K562 (cell line): Measurements from ENCODE around the gene SLC39A11. TPM values are rescaled to one million over a fixed set of nuclear protein-coding genes. Genes with fewer than 3 reads are reported as not detected.

Experiments
- ATAC-seq: fragments of 200-7000 bp; cut with Tn5 transposase; 3 replicates; pipeline ENCODE4 v1.9.1; 2020; ENCODE audit warnings: moderate library complexity
- BruUV-seq: library from RNA; stranded (reverse); fragments of 400-500 nt; replicated peaks from 2 replicates; lab custom pipeline; 2021; lab: Mats Ljungman, UMichigan
- CTCF ChIA-PET: fragments of 300-600 bp; formaldehyde crosslinking; extraction: SDS; loops from one replicate; lab custom pipeline; 2021; ENCODE audit warnings: low intra/inter-chr PET ratio; lab: Yijun Ruan, JAX
- POLR2A ChIA-PET: fragments of 300-600, 350-650 bp; sonication (Branson Sonifier 250); formaldehyde crosslinking; extraction: SDS; loops from one replicate; lab custom pipeline; 2021; ENCODE audit warnings: antibody characterized with exemption, inconsistent platforms; lab: Yijun Ruan, JAX
- DNase-seq, 4 experiments: peaks; one replicate each; pipeline versions ENCODE4 v3.0.0 to v3.0.0-alpha.2; 2011 to 2018; ENCODE audit warnings: low spot score in 3 of 4, mixed read lengths in 3 of 4; ENCODE audit errors: extremely low read depth in 1 of 4
- FAIRE-seq: peaks from 2 replicates; lab custom pipeline; 2011; peaks lifted over from hg19 to GRCh38; lab: Jason Lieb, UNC
- H2AFZ ChIP-seq: 2 replicates; pipeline ENCODE4 v1.6.0; 2011; ENCODE audit warnings: low read depth, low read length, control low read depth, inconsistent platforms
- H3K27ac ChIP-seq: fragments of 200-600 bp; 3 replicates; pipeline ENCODE4 v1.8.0; 2011; ENCODE audit warnings: low read depth, mild to moderate bottlenecking, control low read depth, inconsistent platforms, low read length, moderate library complexity, mixed read lengths; ENCODE audit errors: extremely low read depth
- H3K27me3 ChIP-seq, 2 experiments: fragments of 300-600 bp in 1 of 2; 2 replicates in 1 of 2; 3 replicates in 1 of 2; pipeline versions ENCODE4 v1.6.0 to v1.8.0; 2011; ENCODE audit warnings: inconsistent platforms in 2 of 2, low read length in 2 of 2, mild to moderate bottlenecking in 1 of 2, mixed read lengths in 1 of 2, moderate library complexity in 1 of 2; ENCODE audit not compliant: control insufficient read depth in 2 of 2, insufficient read depth in 2 of 2
- H3K36me3 ChIP-seq: fragments of 300-600 bp; 3 replicates; pipeline ENCODE4 v1.8.0; 2011; ENCODE audit warnings: mild to moderate bottlenecking, low read length, inconsistent platforms; ENCODE audit not compliant: control insufficient read depth, insufficient read depth
- H3K4me1 ChIP-seq, 2 experiments: fragments of 200-600 bp in 1 of 2; replicated peaks in 1 of 2; 2 replicates in 1 of 2; 3 replicates in 1 of 2; pipeline versions ENCODE4 v1.5.1 to v1.8.0; 2011; ENCODE audit warnings: inconsistent platforms in 2 of 2, low read length in 2 of 2, mild to moderate bottlenecking in 1 of 2, mixed read lengths in 1 of 2, moderate library complexity in 1 of 2; ENCODE audit not compliant: control insufficient read depth in 2 of 2, insufficient read depth in 2 of 2
- H3K4me2 ChIP-seq: 2 replicates; pipeline ENCODE4 v1.6.1; 2011; ENCODE audit warnings: low read length, control low read depth, inconsistent platforms, mixed read lengths; ENCODE audit not compliant: insufficient read depth
- H3K4me3 ChIP-seq: fragments of 200-600 bp; sonication (generic), shearing (Covaris generic); 2 replicates; pipeline ENCODE4 v1.5.1; 2016; ENCODE audit warnings: control low read depth, inconsistent platforms
- H3K79me2 ChIP-seq: fragments of 200-600 bp; 3 replicates; pipeline ENCODE4 v1.8.0; 2011; ENCODE audit warnings: low read length, inconsistent platforms; ENCODE audit not compliant: control insufficient read depth, insufficient read depth
- H3K9ac ChIP-seq, 2 experiments: 2 replicates each; pipeline versions ENCODE4 v1.6.0 to v1.6.1; 2011; ENCODE audit warnings: low read depth in 2 of 2, low read length in 2 of 2, control low read depth in 1 of 2, inconsistent platforms in 1 of 2, mild to moderate bottlenecking in 1 of 2, mixed read lengths in 1 of 2; ENCODE audit not compliant: insufficient read depth in 1 of 2
- H3K9me1 ChIP-seq: one replicate; pipeline ENCODE4 v1.6.0; 2011; ENCODE audit warnings: inconsistent platforms, mild to moderate bottlenecking, low read length, moderate library complexity; ENCODE audit not compliant: control insufficient read depth, insufficient read depth
- H3K9me3 ChIP-seq: replicated peaks from 2 replicates; pipeline ENCODE4 v1.5.1; 2011; ENCODE audit warnings: low read depth, low read length, inconsistent platforms; ENCODE audit not compliant: control insufficient read depth, insufficient read depth
- H4K20me1 ChIP-seq: replicated peaks from 2 replicates; pipeline ENCODE4 v1.6.1; 2011; ENCODE audit warnings: low read length, inconsistent platforms, mixed read lengths; ENCODE audit not compliant: control insufficient read depth, insufficient read depth
- ARNT ChIP-seq, 2 experiments: fragments of 450-650 bp; IDR thresholded peaks; 2 replicates each; pipeline ENCODE4 v1.6.1; 2016; ENCODE audit warnings: mild to moderate bottlenecking in 1 of 2
- CBFA2T2 ChIP-seq: fragments of 450-650 bp; conservative IDR thresholded peaks from 2 replicates; pipeline ENCODE4 v1.6.1; 2017; ENCODE audit warnings: mild to moderate bottlenecking
- CHD1 ChIP-seq: fragments of 200-600 bp; sonication (generic); IDR thresholded peaks from one replicate; pipeline ENCODE4 v1.6.1; 2012; ENCODE audit warnings: mild to moderate bottlenecking, moderate library complexity, low read length, inconsistent platforms
- ELF2 ChIP-seq: fragments of 250-450 bp; sonication (Bioruptor Pico); IDR thresholded peaks from 2 replicates; pipeline ENCODE4 v1.5.0; 2021; ENCODE audit warnings: mild to moderate bottlenecking
- FOXJ2 ChIP-seq: fragments of 200-800 bp; sonication (Bioruptor generic); IDR thresholded peaks from 2 replicates; pipeline ENCODE4 v1.6.1; 2016; ENCODE audit warnings: missing genetic modification characterization, missing compliant biosample characterization
- GTF2E2 ChIP-seq: fragments of 200-800 bp; sonication (Bioruptor generic); IDR thresholded peaks from 2 replicates; pipeline ENCODE4 v1.6.1; 2016; ENCODE audit warnings: missing genetic modification characterization, missing compliant biosample characterization
- HMGN3 ChIP-seq: IDR thresholded peaks from 2 replicates; pipeline ENCODE4 v1.6.1; 2011; ENCODE audit warnings: borderline replicate concordance, low read depth, mild to moderate bottlenecking, mixed read lengths, low read length; ENCODE audit not compliant: insufficient read length; ENCODE audit errors: extremely low read depth
- ZBTB17 ChIP-seq: fragments of 450-650 bp; formaldehyde crosslinking; IDR thresholded peaks from 2 replicates; pipeline ENCODE4 v1.4.0; 2020; ENCODE audit warnings: mild to moderate bottlenecking
- ZNF384 ChIP-seq: IDR thresholded peaks from 2 replicates; pipeline ENCODE4 v1.6.1; 2012; ENCODE audit warnings: low read depth, low read length, improper control_type of control experiment
- WGBS: fragments of 100-300 bp; shearing (Covaris generic); methylation state at CpG from one replicate; pipeline ENCODE4 v1.1.6; 2016; ENCODE audit warnings: low coverage, mixed read lengths; ENCODE audit not compliant: insufficient coverage; ENCODE audit errors: missing lambda C conversion rate; 5-methylcytosine and 5-hydroxymethylcytosine counted together
- in situ Hi-C: fragments of 300-500 bp; cut with MboI; formaldehyde crosslinking; loops from 4 replicates; pipeline ENCODE4 v1.15.0; 2018; ENCODE audit warnings: inconsistent platforms, mixed read lengths
- intact Hi-C: fragments of 100-400 bp; cut with micrococcal nuclease; formaldehyde crosslinking; loops from 2 replicates; pipeline ENCODE4 v1.14.2; 2022
- polyA plus RNA-seq, 8 experiments: library from polyadenylated mRNA; depleted of rRNA in 4 of 8; stranded (reverse) in 5 of 8; unstranded in 3 of 8; fragments of >200 nt; fragmentation: Nextera tagmentation in 2 of 8; fragmentation: Illumina TruSeq in 1 of 8; extraction: Ambion mirVana in 2 of 8; extraction: Trizol in 1 of 8; gene quantifications; 2 replicates each; pipeline versions ENCODE4 v1.2.1 to v1.2.3, GENCODE V29; 2011 to 2014; ENCODE audit warnings: inconsistent platforms in 1 of 8, missing spikeins in 1 of 8
- total RNA-seq, 7 experiments: library from RNA; depleted of rRNA in 6 of 7; stranded (reverse); fragments of >200 nt in 6 of 7; fragmentation: Illumina TruSeq in 2 of 7; extraction: Trizol in 2 of 7; gene quantifications; 2 replicates each; pipeline versions ENCODE4 v1.2.1 to v1.2.3, GENCODE V29; 2011 to 2021; ENCODE audit warnings: low replicate concordance in 1 of 7
- TF ChIP-seq, protein P1 (sequence below): fragments of 250-450 bp; sonication (Bioruptor Pico); IDR thresholded peaks from 2 replicates; pipeline ENCODE4 v1.6.1; 2021; ENCODE audit warnings: mild to moderate bottlenecking

The SLC39A11 gene
- total and polyA plus RNA-seq, 9 of the 15 experiments (the other 6 are each of a cell fraction or from before 2014, with no cell fraction given): 10.5 to 26.4 (median 13.4) TPM

- POLR2A ChIA-PET: interaction anchor here (1.0 kb wide), 1 partner anchor 13 kb away, joined by 3 read pairs; no protein-coding TSS in a partner anchor
Observed at GRCh38 chr17:72940496-72940895, 152.0 kb downstream of the SLC39A11 start.

DNA sequence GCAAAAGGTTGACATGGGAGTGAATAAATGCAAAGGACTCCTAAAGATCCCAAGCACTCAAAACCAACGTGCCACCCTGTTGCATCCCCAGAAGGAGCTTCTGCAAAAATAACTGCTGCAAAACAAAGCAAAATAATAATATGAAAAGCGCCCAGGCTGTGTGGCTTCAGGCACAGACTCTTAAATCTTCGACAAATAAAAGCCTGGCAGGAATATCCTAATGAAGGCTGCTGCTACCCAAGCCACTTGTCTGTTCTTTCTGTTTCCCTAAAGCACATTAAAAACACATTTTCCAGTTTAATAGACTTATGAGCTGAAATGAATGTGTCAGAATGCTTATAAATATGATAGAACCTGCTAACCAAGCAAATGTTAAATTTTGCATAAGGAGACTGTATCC, 154.0 kb downstream of the SLC39A11 start:
- POLR2A ChIA-PET: no interaction called here
- TF ChIP-seq CHD1: no peak
- no peak for TF ChIP-seq FOXJ2 (tag)
- TF ChIP-seq HMGN3: no peak
- no peak for TF ChIP-seq ELF2 (CRISPR knock-in tag)
- TF ChIP-seq ZNF384: no peak
- TF ChIP-seq, protein P1, sequence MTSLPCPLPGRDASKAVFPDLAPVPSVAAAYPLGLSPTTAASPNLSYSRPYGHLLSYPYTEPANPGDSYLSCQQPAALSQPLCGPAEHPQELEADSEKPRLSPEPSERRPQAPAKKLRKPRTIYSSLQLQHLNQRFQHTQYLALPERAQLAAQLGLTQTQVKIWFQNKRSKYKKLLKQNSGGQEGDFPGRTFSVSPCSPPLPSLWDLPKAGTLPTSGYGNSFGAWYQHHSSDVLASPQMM (CRISPR knock-in tag): no peak
- TF ChIP-seq CBFA2T2: no peak
- no peak for TF ChIP-seq GTF2E2 (tag)
- TF ChIP-seq ARNT (IDR thresholded peaks at IDR 0.05): no peak

More at GRCh38 chr17:72940496-72940895, 152.0 kb downstream of the SLC39A11 start:
- no peaks in the 10 kb centered on the region for H3K79me2 ChIP-seq
- no peaks in the 10 kb centered on the region for H3K9me1 ChIP-seq
- no peak for FAIRE-seq
- no TSS peak for BruUV-seq
- H3K36me3 ChIP-seq: no peaks in the 10 kb centered on the region
- CTCF ChIA-PET: no interaction called here
- no peak for TF ChIP-seq ZBTB17 (CRISPR knock-in tag)
- H3K9me3 ChIP-seq: no peaks in the 10 kb centered on the region
- no peak overlapping the region for H2AFZ ChIP-seq
- H3K4me3 ChIP-seq: no peak overlapping the region
- 89% methylated on average over 11 of the region's 11 CpGs for WGBS
- no peak for ATAC-seq
- H3K27me3 ChIP-seq: no peaks in the 10 kb centered on the region
- in situ Hi-C loops: no loop called here
- H3K27ac ChIP-seq: no peak overlapping the region
- H3K4me2 ChIP-seq: no peak overlapping the region
- intact Hi-C loops: no loop called here
- H3K4me1 ChIP-seq: no peaks in the 10 kb centered on the region
- H3K9ac ChIP-seq: no peak overlapping the region
- H4K20me1 ChIP-seq: no peaks in the 10 kb centered on the region
- DNase-seq: no peak

More for the DNA sequence above, 154.0 kb downstream of the SLC39A11 start:
- H3K9me3 ChIP-seq: no peaks in the 10 kb centered on the region
- CTCF ChIA-PET: no interaction called here
- no peak overlapping the region for H3K27ac ChIP-seq
- no peaks in the 10 kb centered on the region for H3K36me3 ChIP-seq
- no peaks in the 10 kb centered on the region for H3K4me1 ChIP-seq
- DNase-seq (no peak), ATAC-seq (no peak), FAIRE-seq (no peak)
- no peak overlapping the region for H3K4me3 ChIP-seq
- no peaks in the 10 kb centered on the region for H3K27me3 ChIP-seq
- in situ Hi-C loops: no loop called here
- no peak overlapping the region for H2AFZ ChIP-seq
- no peaks in the 10 kb centered on the region for H3K9me1 ChIP-seq
- intact Hi-C loops: no loop called here
- no peaks in the 10 kb centered on the region for H4K20me1 ChIP-seq
- no TSS peak for BruUV-seq
- no peak overlapping the region for H3K4me2 ChIP-seq
- 35% methylated on average over 3 of the region's 3 CpGs for WGBS
- no peaks in the 10 kb centered on the region for H3K79me2 ChIP-seq
- no peak overlapping the region for H3K9ac ChIP-seq
